Measurements from ENCODE around the gene ALPL.

- TF ChIP-seq CTCF (IDR thresholded peaks at IDR 0.05) (no peak), POLR2A (IDR thresholded peaks at IDR 0.05) (no peak)
These were observed 59.7 kb downstream of the ALPL start for GRCh38 chr1:21568809-21569385.

All from uterus (tissue), 2 donors.